Thyroid gland (tissue), 4 donors: ENCODE results near the gene MYO16. TPM values are rescaled to one million over a fixed set of nuclear protein-coding genes. Genes with fewer than 3 reads are reported as not detected.

Source experiments
- DNase-seq, 2 donors: peaks; one replicate each; pipeline ENCODE4 v3.0.0-alpha.2; 2019
- H3K27ac ChIP-seq, 3 donors: fragments of 200-600 bp; sonication (generic); 1 replicate in 2 of 3; 2 replicates in 1 of 3; pipeline ENCODE4 v1.5.1; 2016 to 2019; ENCODE audit warnings: mild to moderate bottlenecking in 1 of 3, moderate library complexity in 1 of 3
- H3K27me3 ChIP-seq: fragments of 200-600 bp; sonication (generic); one replicate; pipeline ENCODE4 v1.5.1; 2019
- H3K36me3 ChIP-seq, 2 donors: fragments of 200-600 bp; sonication (generic); one replicate each; pipeline ENCODE4 v1.5.1; 2016 to 2019
- H3K4me1 ChIP-seq, 2 donors: fragments of 200-600 bp; sonication (generic); one replicate each; pipeline ENCODE4 v1.5.1; 2017 to 2019
- H3K4me3 ChIP-seq, 3 donors: fragments of 200-600 bp; sonication (generic); replicated peaks in 1 of 3; 1 replicate in 2 of 3; 2 replicates in 1 of 3; pipeline ENCODE4 v1.5.1; 2016; ENCODE audit warnings: mild to moderate bottlenecking in 1 of 3
- H3K9me3 ChIP-seq: fragments of 200-600 bp; sonication (generic); one replicate; pipeline ENCODE4 v1.5.1; 2017
- POLR2A ChIP-seq, 2 donors: fragments of 450-650 bp; IDR thresholded peaks; one replicate each; pipeline ENCODE4 v1.6.1; 2017; ENCODE audit warnings: antibody characterized with exemption in 2 of 2, mild to moderate bottlenecking in 2 of 2, moderate library complexity in 1 of 2
- WGBS, 2 donors: methylation state at CpG; one replicate each; pipeline ENCODE4 v1.1.5; 2017; 5-methylcytosine and 5-hydroxymethylcytosine counted together
- intact Hi-C: fragments of 100-400 bp; cut with DNase I; formaldehyde crosslinking; loops from one replicate; pipeline ENCODE4 v1.15.1; 2023
- total RNA-seq, 4 donors: library from RNA; depleted of rRNA; stranded (reverse); fragments of >200 nt; gene quantifications; one replicate each; pipeline ENCODE4 v1.2.3, GENCODE V29; 2016
- TF ChIP-seq, protein P1 (sequence below), 6 experiments: fragments of 200-600 bp in 3 of 6; fragments of 450-650 bp in 3 of 6; sonication (generic) in 3 of 6; IDR thresholded peaks; one replicate each; pipeline ENCODE4 v1.5.1; 2016 to 2019; ENCODE audit warnings: antibody characterized with exemption in 6 of 6, mild to moderate bottlenecking in 2 of 6, inconsistent platforms in 1 of 6, moderate library complexity in 1 of 6

The MYO16 gene
- total RNA-seq, 4 donors from 2014 or later: 0.10 to 0.13 (median 0.13) TPM; not detected in 1

DNA sequence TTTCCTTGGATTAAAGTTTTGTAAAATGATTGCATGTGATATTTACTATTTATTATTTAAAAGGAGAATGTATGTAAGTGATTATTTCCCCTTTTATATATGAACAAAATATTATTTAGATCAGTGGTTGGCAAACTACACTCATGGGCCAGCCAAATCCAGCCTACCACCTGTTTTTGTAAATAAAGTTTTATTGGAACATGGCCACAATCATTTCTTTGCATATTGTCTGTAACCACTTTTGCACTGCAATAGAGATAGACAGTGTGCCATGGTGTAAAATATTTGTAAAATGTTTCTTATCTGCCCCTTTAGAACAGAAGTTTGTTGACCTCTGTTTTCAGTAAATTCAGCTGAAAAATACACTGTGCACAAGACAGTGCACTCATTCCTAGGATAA is 426.4 kb downstream of the MYO16 start:
- no peak for TF ChIP-seq POLR2A (IDR thresholded peaks at IDR 0.05)
- TF ChIP-seq, protein P1, sequence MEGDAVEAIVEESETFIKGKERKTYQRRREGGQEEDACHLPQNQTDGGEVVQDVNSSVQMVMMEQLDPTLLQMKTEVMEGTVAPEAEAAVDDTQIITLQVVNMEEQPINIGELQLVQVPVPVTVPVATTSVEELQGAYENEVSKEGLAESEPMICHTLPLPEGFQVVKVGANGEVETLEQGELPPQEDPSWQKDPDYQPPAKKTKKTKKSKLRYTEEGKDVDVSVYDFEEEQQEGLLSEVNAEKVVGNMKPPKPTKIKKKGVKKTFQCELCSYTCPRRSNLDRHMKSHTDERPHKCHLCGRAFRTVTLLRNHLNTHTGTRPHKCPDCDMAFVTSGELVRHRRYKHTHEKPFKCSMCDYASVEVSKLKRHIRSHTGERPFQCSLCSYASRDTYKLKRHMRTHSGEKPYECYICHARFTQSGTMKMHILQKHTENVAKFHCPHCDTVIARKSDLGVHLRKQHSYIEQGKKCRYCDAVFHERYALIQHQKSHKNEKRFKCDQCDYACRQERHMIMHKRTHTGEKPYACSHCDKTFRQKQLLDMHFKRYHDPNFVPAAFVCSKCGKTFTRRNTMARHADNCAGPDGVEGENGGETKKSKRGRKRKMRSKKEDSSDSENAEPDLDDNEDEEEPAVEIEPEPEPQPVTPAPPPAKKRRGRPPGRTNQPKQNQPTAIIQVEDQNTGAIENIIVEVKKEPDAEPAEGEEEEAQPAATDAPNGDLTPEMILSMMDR (IDR thresholded peaks at IDR 0.05): no peak
- no peak overlapping the region for H3K27ac ChIP-seq
- H3K9me3 ChIP-seq: no peaks in the 10 kb centered on the region
- intact Hi-C loops: no loop called here
- no peak overlapping the region for H3K4me3 ChIP-seq
- no peaks in the 10 kb centered on the region for H3K4me1 ChIP-seq
- no peak for DNase-seq
- no peaks in the 10 kb centered on the region for H3K27me3 ChIP-seq
- H3K36me3 ChIP-seq: no peaks in the 10 kb centered on the region

DNA sequence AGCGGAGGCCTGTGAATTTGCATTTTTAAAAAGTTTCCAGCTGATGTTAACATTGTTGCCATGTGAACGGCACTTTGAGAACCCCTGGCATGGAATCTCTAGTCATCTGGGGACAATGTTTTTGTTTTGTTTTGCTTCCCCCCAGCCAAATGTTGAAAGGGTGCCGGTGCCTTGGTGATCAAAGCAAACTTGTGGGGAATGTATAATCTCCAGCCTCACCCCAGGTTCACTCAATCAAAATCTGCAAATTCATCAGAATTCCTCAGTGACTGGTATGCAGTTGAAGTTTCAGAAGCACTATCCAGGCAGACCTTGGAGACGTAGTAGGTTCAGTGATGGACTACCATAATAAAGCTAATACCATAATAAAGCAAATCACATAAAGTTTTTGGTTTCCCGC is 428.7 kb downstream of the MYO16 start:
- no peak overlapping the region for H3K27ac ChIP-seq
- no peaks in the 10 kb centered on the region for H3K27me3 ChIP-seq
- H3K4me3 ChIP-seq: no peak overlapping the region
- no peaks in the 10 kb centered on the region for H3K4me1 ChIP-seq
- TF ChIP-seq, protein P1 (IDR thresholded peaks at IDR 0.05): no peak
- TF ChIP-seq POLR2A (IDR thresholded peaks at IDR 0.05): no peak
- no peak for DNase-seq
- H3K36me3 ChIP-seq: no peaks in the 10 kb centered on the region
- intact Hi-C loops: no loop called here
- H3K9me3 ChIP-seq: no peaks in the 10 kb centered on the region
- 51 to 63% methylated on average over 5 of the region's 5 CpGs for WGBS, 2 donors

DNA sequence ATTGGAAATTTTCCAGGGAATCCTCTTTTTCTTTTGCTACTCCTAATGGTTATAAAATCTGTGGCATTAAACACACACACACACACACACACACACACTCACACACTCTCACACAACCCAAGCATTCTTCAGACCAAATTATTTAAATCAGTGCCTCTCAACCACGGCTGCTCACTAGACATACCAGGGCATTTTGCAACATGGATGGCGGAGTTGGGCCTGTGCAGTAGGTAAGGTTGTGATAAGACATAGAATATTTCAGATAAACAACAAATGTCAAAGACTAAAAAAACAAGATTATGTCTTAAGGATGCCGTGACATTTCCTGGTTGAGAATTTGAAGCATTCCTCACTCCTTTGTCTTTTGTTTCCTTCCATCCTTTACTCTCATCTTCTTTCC is 443.1 kb downstream of the MYO16 start:
- WGBS, 2 donors: 84 to 88% methylated on average over 3 of the region's 3 CpGs
- intact Hi-C loops: no loop called here
- Histone ChIP-seq H3K27me3 (no peaks in the 10 kb centered on the region), H3K36me3 (no peaks in the 10 kb centered on the region), H3K4me1 (no peaks in the 10 kb centered on the region), H3K27ac (no peak overlapping the region), H3K4me3 (no peak overlapping the region), H3K9me3 (no peaks in the 10 kb centered on the region)
- TF ChIP-seq, protein P1 (IDR thresholded peaks at IDR 0.05): no peak
- no peak for TF ChIP-seq POLR2A (IDR thresholded peaks at IDR 0.05)
- no peak for DNase-seq

DNA sequence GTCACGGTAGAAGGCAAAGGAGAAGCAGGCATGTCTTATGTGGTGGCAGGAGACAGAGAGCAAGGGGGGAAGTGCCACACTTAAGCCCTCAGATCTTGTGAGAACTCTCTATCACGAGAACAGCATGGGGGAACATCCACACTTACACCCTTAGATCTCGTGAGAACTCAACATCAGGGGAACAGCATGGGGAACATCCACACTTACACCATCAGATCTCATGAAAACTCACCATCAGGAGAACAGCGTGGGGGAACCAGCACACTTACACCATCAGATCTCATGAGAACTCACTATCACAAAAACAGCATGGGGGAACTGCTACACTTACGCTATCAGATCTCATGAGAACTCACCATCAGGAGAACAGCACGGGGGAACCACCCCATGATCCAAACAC is 445.0 kb downstream of the MYO16 start:
- intact Hi-C loops: no loop called here
- no peaks in the 10 kb centered on the region for H3K4me1 ChIP-seq

GRCh38 chr13:109074853-109075252 is 445.4 kb downstream of the MYO16 start:
- 92 to 96% methylated on average over 3 of the region's 3 CpGs for WGBS, 2 donors
- Histone ChIP-seq H3K4me1 (no peaks in the 10 kb centered on the region), H3K4me3 (no peak overlapping the region), H3K9me3 (no peaks in the 10 kb centered on the region), H3K27me3 (no peaks in the 10 kb centered on the region), H3K27ac (no peak overlapping the region), H3K36me3 (no peaks in the 10 kb centered on the region)
- TF ChIP-seq POLR2A (IDR thresholded peaks at IDR 0.05): no peak
- TF ChIP-seq, protein P1 (IDR thresholded peaks at IDR 0.05): no peak
- DNase-seq: no peak
- intact Hi-C loops: no loop called here

More for the DNA sequence above, 445.0 kb downstream of the MYO16 start:
- Histone ChIP-seq H3K4me3 (no peak overlapping the region), H3K27me3 (no peaks in the 10 kb centered on the region), H3K9me3 (no peaks in the 10 kb centered on the region), H3K27ac (no peak overlapping the region), H3K36me3 (no peaks in the 10 kb centered on the region)
- 73 to 79% methylated on average over 6 of the region's 6 CpGs for WGBS, 2 donors
- TF ChIP-seq, protein P1 (IDR thresholded peaks at IDR 0.05): no peak
- no peak for TF ChIP-seq POLR2A (IDR thresholded peaks at IDR 0.05)
- no peak for DNase-seq
